ENCODE results near the gene DOLPP1.

- TF ChIP-seq MAX (IDR thresholded peaks at IDR 0.05) (no peak), RAD21 (IDR thresholded peaks at IDR 0.05) (no peak), TAF1 (conservative IDR thresholded peaks at IDR 0.05) (no peak), SP1 (IDR thresholded peaks at IDR 0.05) (no peak), EGR1 (IDR thresholded peaks at IDR 0.05; ENCODE audit: low read depth in 2 of 2) (no peak), JUND (IDR thresholded peaks at IDR 0.05) (no peak), YY1 (IDR thresholded peaks at IDR 0.05) (no peak)
- TF ChIP-seq, protein P1, sequence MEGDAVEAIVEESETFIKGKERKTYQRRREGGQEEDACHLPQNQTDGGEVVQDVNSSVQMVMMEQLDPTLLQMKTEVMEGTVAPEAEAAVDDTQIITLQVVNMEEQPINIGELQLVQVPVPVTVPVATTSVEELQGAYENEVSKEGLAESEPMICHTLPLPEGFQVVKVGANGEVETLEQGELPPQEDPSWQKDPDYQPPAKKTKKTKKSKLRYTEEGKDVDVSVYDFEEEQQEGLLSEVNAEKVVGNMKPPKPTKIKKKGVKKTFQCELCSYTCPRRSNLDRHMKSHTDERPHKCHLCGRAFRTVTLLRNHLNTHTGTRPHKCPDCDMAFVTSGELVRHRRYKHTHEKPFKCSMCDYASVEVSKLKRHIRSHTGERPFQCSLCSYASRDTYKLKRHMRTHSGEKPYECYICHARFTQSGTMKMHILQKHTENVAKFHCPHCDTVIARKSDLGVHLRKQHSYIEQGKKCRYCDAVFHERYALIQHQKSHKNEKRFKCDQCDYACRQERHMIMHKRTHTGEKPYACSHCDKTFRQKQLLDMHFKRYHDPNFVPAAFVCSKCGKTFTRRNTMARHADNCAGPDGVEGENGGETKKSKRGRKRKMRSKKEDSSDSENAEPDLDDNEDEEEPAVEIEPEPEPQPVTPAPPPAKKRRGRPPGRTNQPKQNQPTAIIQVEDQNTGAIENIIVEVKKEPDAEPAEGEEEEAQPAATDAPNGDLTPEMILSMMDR (IDR thresholded peaks at IDR 0.05; ENCODE audit: low read depth, low read length, missing input control), result no peak
Measured at GRCh38 chr9:129053020-129053419, 27.9 kb upstream of the DOLPP1 start.
